Esophagus (tissue), 2 donors: ENCODE results near the gene ZNF354B. TPM values are rescaled to one million over a fixed set of nuclear protein-coding genes. Genes with fewer than 3 reads are reported as not detected.

Experiments used
- H3K27ac ChIP-seq, 2 donors: one replicate each; pipeline ENCODE4 v1.5.1; 2013; ENCODE audit warnings: low read depth in 2 of 2, mild to moderate bottlenecking in 2 of 2, inconsistent platforms in 1 of 2, low read length in 1 of 2, moderate library complexity in 1 of 2
- H3K27me3 ChIP-seq, 2 donors: one replicate each; pipeline ENCODE4 v1.6.1; 2013; ENCODE audit warnings: low read length in 2 of 2, control low read depth in 1 of 2, mild to moderate bottlenecking in 1 of 2; ENCODE audit not compliant: insufficient read depth in 2 of 2, control insufficient read depth in 1 of 2
- H3K36me3 ChIP-seq, 2 donors: one replicate each; pipeline ENCODE4 v1.6.1; 2013; ENCODE audit warnings: low read length in 1 of 2; ENCODE audit not compliant: control insufficient read depth in 2 of 2, insufficient read depth in 2 of 2
- H3K4me1 ChIP-seq, 2 donors: one replicate each; pipeline ENCODE4 v1.6.1; 2013; ENCODE audit warnings: low read length in 1 of 2; ENCODE audit not compliant: control insufficient read depth in 2 of 2, insufficient read depth in 2 of 2
- H3K4me3 ChIP-seq, 2 donors: one replicate each; pipeline ENCODE4 v1.5.1; 2013; ENCODE audit warnings: low read length in 2 of 2, mild to moderate bottlenecking in 2 of 2, low read depth in 1 of 2, moderate library complexity in 1 of 2
- H3K9me3 ChIP-seq, 2 donors: one replicate each; pipeline ENCODE4 v1.6.1; 2013; ENCODE audit warnings: mild to moderate bottlenecking in 2 of 2, low read depth in 1 of 2, low read length in 1 of 2, moderate library complexity in 1 of 2; ENCODE audit not compliant: control insufficient read depth in 2 of 2, insufficient read depth in 1 of 2
- WGBS, 2 donors: extraction: QIAGEN DNeasy Blood & Tissue Kit; methylation state at CpG; one replicate each; pipeline ENCODE4 v1.1.7; 2013; 5-methylcytosine and 5-hydroxymethylcytosine counted together
- polyA plus RNA-seq, 2 donors: library from polyadenylated mRNA; stranded (reverse); fragments of 200-250 nt; gene quantifications; one replicate each; pipeline ENCODE4 v1.2.3, GENCODE V29; 2013
- donor health status: healthy with polysubstance abuse.
- donor health status: Bipolar disorder and iron deficiency.

The ZNF354B gene
- polyA plus RNA-seq, 2 donors, result 5.8 to 8.1 TPM

GRCh38 chr5:178931846-178932760 is 72.3 kb downstream of the ZNF354B start:
- no peaks in the 10 kb centered on the region for H3K27me3 ChIP-seq
- peaks cover 10 to 38% of the 10 kb centered on the region in 2 donors for H3K9me3 ChIP-seq
- H3K4me1 ChIP-seq, result no peaks in the 10 kb centered on the region
- WGBS, 2 donors, result 93 to 96% methylated on average over 11 of the region's 11 CpGs
- no peak overlapping the region for H3K27ac ChIP-seq
- no peak overlapping the region for H3K4me3 ChIP-seq
- H3K36me3 ChIP-seq, result peaks cover 3 to 6% of the 10 kb centered on the region in 2 donors

Other genes with a start within 250 kb of the ZNF354B start
- 10 to 100 TPM; 10.0 to 27.1 TPM for gene CLK4, start 232.9 kb upstream of the ZNF354B start, polyA plus RNA-seq
- gene ZNF354A, start 129.3 kb upstream of the ZNF354B start, polyA plus RNA-seq, result 10 to 100 TPM in 1 of 2 donors, 1 to 10 TPM in 1; 5.8 to 10.0 TPM
- gene ZFP2, start 36.0 kb downstream of the ZNF354B start, polyA plus RNA-seq, result under 1 TPM; 0.52 to 0.86 TPM
- under 1 TPM; 0.40 to 0.71 TPM for gene ZNF454, start 81.2 kb downstream of the ZNF354B start, polyA plus RNA-seq
- gene GRM6, start 135.4 kb downstream of the ZNF354B start, polyA plus RNA-seq, result not detected
- 1 to 10 TPM; 1.4 to 2.1 TPM for gene ZNF879, start 163.9 kb downstream of the ZNF354B start, polyA plus RNA-seq
- under 1 TPM; 0.84 to 0.95 TPM for gene ZNF354C, start 200.4 kb downstream of the ZNF354B start, polyA plus RNA-seq